GM04504 (cell line): ENCODE data around the gene NAA16.
"Not testable (repeated sequence)": the region's sequence is repeated elsewhere in the genome, so short reads cannot be mapped to it uniquely, and the experiment has no call there.

ENCODE experiments used
- DNase-seq: peaks from one replicate; pipeline ENCODE4 v3.0.0-alpha.2; 2012; ENCODE audit warnings: low read depth

The NAA16 gene

GRCh38 chr13:41409611-41410010, 98.5 kb downstream of the NAA16 start:
- no peak for DNase-seq

GRCh38 chr13:41411060-41411459, 100.0 kb downstream of the NAA16 start:
- no peak for DNase-seq

- peak; percentile 47 for DNase-seq
These were observed 100.5 kb downstream of the NAA16 start for GRCh38 chr13:41411522-41411921.

GRCh38 chr13:41413872-41414271, 102.8 kb downstream of the NAA16 start:
- DNase-seq = no peak

GRCh38 chr13:41416276-41416675, 105.2 kb downstream of the NAA16 start:
- peak; percentile 31 for DNase-seq

- peak; percentile 73 for DNase-seq
These were observed 107.0 kb downstream of the NAA16 start for GRCh38 chr13:41418027-41418426.

GRCh38 chr13:41418731-41419130, 107.7 kb downstream of the NAA16 start:
- DNase-seq = no peak

- DNase-seq = no peak
These were observed 108.1 kb downstream of the NAA16 start for GRCh38 chr13:41419206-41419605.

- no peak for DNase-seq
These were observed 109.1 kb downstream of the NAA16 start for GRCh38 chr13:41420146-41420545.

GRCh38 chr13:41421330-41421729, 110.3 kb downstream of the NAA16 start:
- not testable (repeated sequence) for DNase-seq

GRCh38 chr13:41421983-41422382, 110.9 kb downstream of the NAA16 start:
- not testable (repeated sequence) for DNase-seq

GRCh38 chr13:41423259-41423658, 112.2 kb downstream of the NAA16 start:
- DNase-seq = not testable (repeated sequence)

- DNase-seq = not testable (repeated sequence)
These were observed 113.6 kb downstream of the NAA16 start for GRCh38 chr13:41424675-41425074.

GRCh38 chr13:41426047-41426446, 115.0 kb downstream of the NAA16 start:
- no peak for DNase-seq
